PC-3 (cell line): ENCODE measurements around the gene ANP32E. TPM values are rescaled to one million over a fixed set of nuclear protein-coding genes. Genes with fewer than 3 reads are reported as not detected.

ENCODE experiments used
- ATAC-seq: fragments of 200-7000 bp; cut with Tn5 transposase; 2 replicates; pipeline ENCODE4 v1.9.1; 2020; ENCODE audit warnings: mild to moderate bottlenecking, moderate library complexity
- BruUV-seq: library from RNA; stranded (reverse); fragments of 400-500 nt; replicated peaks from 2 replicates; lab custom pipeline; 2021; lab: Mats Ljungman, UMichigan
- CTCF ChIA-PET: fragments of 300-600 bp; sonication (Branson Sonifier 250); formaldehyde crosslinking; loops from one replicate; lab custom pipeline; 2022; ENCODE audit warnings: antibody characterized with exemption; lab: Charles Lee
- POLR2A ChIA-PET: fragments of 300-600 bp; sonication (Branson Sonifier 250); formaldehyde crosslinking; loops from one replicate; lab custom pipeline; 2022; ENCODE audit warnings: antibody characterized with exemption; ENCODE audit not compliant: unreplicated experiment; lab: Charles Lee
- DNase-seq: peaks from one replicate; pipeline ENCODE4 v3.0.0-alpha.2; 2015
- H2AFZ ChIP-seq: fragments of 300-600 bp; sonication (generic); 2 replicates; pipeline ENCODE4 v1.6.0; 2016; ENCODE audit warnings: antibody characterized with exemption, low read length
- H3F3A ChIP-seq: fragments of 300-600 bp; sonication (generic); one replicate; pipeline ENCODE4 v1.6.0; 2017; ENCODE audit warnings: antibody characterized with exemption, low read length, control low read depth, mild to moderate bottlenecking; ENCODE audit not compliant: unreplicated experiment
- H3K27ac ChIP-seq: fragments of 300-600 bp; sonication (generic); 2 replicates; pipeline ENCODE4 v1.5.1; 2016; ENCODE audit warnings: mild to moderate bottlenecking, low read length
- H3K27me3 ChIP-seq: fragments of 300-600 bp; sonication (generic); 2 replicates; pipeline ENCODE4 v1.6.1; 2016; ENCODE audit warnings: low read length, mixed read lengths
- H3K36me3 ChIP-seq: fragments of 300-600 bp; sonication (generic); 2 replicates; pipeline ENCODE4 v1.6.1; 2016; ENCODE audit warnings: low read depth, mixed run types, low read length, mixed read lengths
- H3K4me1 ChIP-seq: fragments of 300-600 bp; sonication (generic); 2 replicates; pipeline ENCODE4 v1.5.1; 2016; ENCODE audit warnings: low read length; ENCODE audit not compliant: insufficient read depth
- H3K4me2 ChIP-seq: fragments of 300-600 bp; sonication (generic); 2 replicates; pipeline ENCODE4 v1.6.0; 2016; ENCODE audit warnings: low read length
- H3K4me3 ChIP-seq: fragments of 300-600 bp; sonication (generic); 2 replicates; pipeline ENCODE4 v1.5.1; 2016; ENCODE audit warnings: mild to moderate bottlenecking, low read length, mixed read lengths
- H3K79me2 ChIP-seq: fragments of 300-600 bp; sonication (generic); 2 replicates; pipeline ENCODE4 v1.6.1; 2017; ENCODE audit warnings: low read length, mixed read lengths
- H3K9ac ChIP-seq: fragments of 300-600 bp; sonication (generic); 2 replicates; pipeline ENCODE4 v1.6.0; 2016; ENCODE audit warnings: mild to moderate bottlenecking, low read length
- H3K9me2 ChIP-seq: fragments of 300-600 bp; sonication (generic); replicated peaks from 2 replicates; pipeline ENCODE4 v1.6.1; 2016; ENCODE audit warnings: mixed run types, low read length, mixed read lengths
- H3K9me3 ChIP-seq: fragments of 300-600 bp; sonication (generic); 2 replicates; pipeline ENCODE4 v1.6.1; 2016; ENCODE audit warnings: low read length, mixed read lengths
- H4K20me1 ChIP-seq: fragments of 300-600 bp; sonication (generic); 2 replicates; pipeline ENCODE4 v1.6.1; 2016; ENCODE audit warnings: low read length, mixed read lengths
- EZH2 ChIP-seq: fragments of 300-600 bp; sonication (generic); IDR thresholded peaks from one replicate; pipeline ENCODE4 v1.6.1; 2017; ENCODE audit warnings: antibody characterized with exemption, mild to moderate bottlenecking, low read length; ENCODE audit not compliant: unreplicated experiment
- EZH2phosphoT487 ChIP-seq: fragments of 300-600 bp; sonication (generic); IDR thresholded peaks from 2 replicates; pipeline ENCODE4 v1.6.1; 2018; ENCODE audit warnings: mild to moderate bottlenecking, antibody characterized with exemption, low read length, borderline replicate concordance
- intact Hi-C: fragments of 100-400 bp; cut with micrococcal nuclease; formaldehyde crosslinking; loops from 2 replicates; pipeline ENCODE4 v1.9.0; 2023
- total RNA-seq: library from RNA; depleted of rRNA; stranded (reverse); fragments of >200 nt; gene quantifications from 2 replicates; pipeline ENCODE4 v1.2.3, GENCODE V29; 2014
- TF ChIP-seq, protein P1 (sequence below): fragments of 300-600 bp; sonication (generic); conservative IDR thresholded peaks from 2 replicates; pipeline ENCODE4 v1.5.1; 2017; ENCODE audit warnings: antibody characterized with exemption, low read depth, mild to moderate bottlenecking, low read length

ANP32E gene
- total RNA-seq, 1 experiment from 2014 or later, result 42.0 TPM

- Histone ChIP-seq H3K27me3 (no peaks in the 10 kb centered on the region), H3K4me1 (peaks cover 14% of the 10 kb centered on the region), H3K79me2 (peaks cover 36% of the 10 kb centered on the region), H3F3A (no peaks in the 10 kb centered on the region), H3K4me3 (peak overlapping the region; percentile 97), H3K36me3 (peaks cover 23% of the 10 kb centered on the region; the same call in 1 of the 2 replicates), H3K4me2 (peak overlapping the region; percentile 91), H4K20me1 (no peaks in the 10 kb centered on the region), H3K9ac (peak overlapping the region; percentile 99), H3K9me2 (no peaks in the 10 kb centered on the region), H3K27ac (0 out of 2 replicates have a peak overlapping the region, but pooled peaks have one; percentile 1), H2AFZ (peak overlapping the region; percentile 96), H3K9me3 (no peaks in the 10 kb centered on the region)
- no peak for ATAC-seq
- TF ChIP-seq EZH2phosphoT487 (no peak), EZH2 (no peak)
- TF ChIP-seq, protein P1, sequence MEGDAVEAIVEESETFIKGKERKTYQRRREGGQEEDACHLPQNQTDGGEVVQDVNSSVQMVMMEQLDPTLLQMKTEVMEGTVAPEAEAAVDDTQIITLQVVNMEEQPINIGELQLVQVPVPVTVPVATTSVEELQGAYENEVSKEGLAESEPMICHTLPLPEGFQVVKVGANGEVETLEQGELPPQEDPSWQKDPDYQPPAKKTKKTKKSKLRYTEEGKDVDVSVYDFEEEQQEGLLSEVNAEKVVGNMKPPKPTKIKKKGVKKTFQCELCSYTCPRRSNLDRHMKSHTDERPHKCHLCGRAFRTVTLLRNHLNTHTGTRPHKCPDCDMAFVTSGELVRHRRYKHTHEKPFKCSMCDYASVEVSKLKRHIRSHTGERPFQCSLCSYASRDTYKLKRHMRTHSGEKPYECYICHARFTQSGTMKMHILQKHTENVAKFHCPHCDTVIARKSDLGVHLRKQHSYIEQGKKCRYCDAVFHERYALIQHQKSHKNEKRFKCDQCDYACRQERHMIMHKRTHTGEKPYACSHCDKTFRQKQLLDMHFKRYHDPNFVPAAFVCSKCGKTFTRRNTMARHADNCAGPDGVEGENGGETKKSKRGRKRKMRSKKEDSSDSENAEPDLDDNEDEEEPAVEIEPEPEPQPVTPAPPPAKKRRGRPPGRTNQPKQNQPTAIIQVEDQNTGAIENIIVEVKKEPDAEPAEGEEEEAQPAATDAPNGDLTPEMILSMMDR, result no peak
- no peak for DNase-seq
- CTCF ChIA-PET, result interaction anchor here (0.7 to 1.3 kb wide), 2 partner anchors 12 to 13 kb away, joined by 6 read pairs; no protein-coding TSS in a partner anchor
- POLR2A ChIA-PET, result no interaction called here
- BruUV-seq, result TSS peak; percentile 80
- intact Hi-C loops, result loop anchor here (1.0 kb wide), 1 partner anchor 12 kb away; no protein-coding TSS in a partner anchor
These were observed 33.5 kb upstream of the ANP32E start for GRCh38 chr1:150269451-150269850.

GRCh38 chr1:150268705-150269403 lies 32.9 kb upstream of the ANP32E start, which contains the start of gene APH1A:
TSS of gene APH1A (minus strand) at chr1:150269016. CDS start at chr1:150268810, 206 bp downstream.
- ChIA-PET POLR2A (interaction anchor here (0.7 kb wide), 1 partner anchor 45 kb away, joined by 4 read pairs; no protein-coding TSS in a partner anchor), CTCF (interaction anchor here (0.7 to 1.3 kb wide), 2 partner anchors 13 kb away, joined by 6 read pairs; no protein-coding TSS in a partner anchor)
- DNase-seq, result peak; percentile 98
- H3F3A ChIP-seq, result no peaks in the 10 kb centered on the region
- H3K9me2 ChIP-seq, result no peaks in the 10 kb centered on the region
- BruUV-seq, result no TSS peak
- TF ChIP-seq, protein P1, result no peak
- TF ChIP-seq EZH2 (no peak), EZH2phosphoT487 (no peak)
- peak within 1 kb of the TSS; percentile 91 for H3K4me2 ChIP-seq
- H3K4me1 ChIP-seq, result peaks cover 14% of the 10 kb centered on the region
- no peaks in the 10 kb centered on the region for H3K9me3 ChIP-seq
- intact Hi-C loops, result loop anchor here (1.0 kb wide), 1 partner anchor 12 kb away; no protein-coding TSS in a partner anchor
- peaks cover 36% of the 10 kb centered on the region for H3K79me2 ChIP-seq
- H3K27me3 ChIP-seq, result no peaks in the 10 kb centered on the region
- ATAC-seq, result peak; percentile 99
- H2AFZ ChIP-seq, result peak within 1 kb of the TSS; percentile 96
- H3K36me3 ChIP-seq, result peaks cover 24% of the 10 kb centered on the region; the same call in 1 of the 2 replicates
- H3K4me3 ChIP-seq, result peak within 1 kb of the TSS; percentile 97
- peak within 1 kb of the TSS; percentile 65 for H3K27ac ChIP-seq
- H3K9ac ChIP-seq, result peak within 1 kb of the TSS; percentile 99
- H4K20me1 ChIP-seq, result no peaks in the 10 kb centered on the region
